OCI-LY7 (cell line): ENCODE measurements around the gene CCDC141. TPM values are rescaled to one million over a fixed set of nuclear protein-coding genes. Genes with fewer than 3 reads are reported as not detected.

Experiments
- BruUV-seq: library from RNA; stranded (reverse); fragments of 400-500 nt; replicated peaks from 2 replicates; lab custom pipeline; 2021; lab: Mats Ljungman, UMichigan
- CTCF ChIA-PET: fragments of 300-600 bp; sonication (Branson Sonifier 250); formaldehyde crosslinking; loops from one replicate; lab custom pipeline; 2022; ENCODE audit warnings: antibody characterized with exemption; ENCODE audit not compliant: unreplicated experiment; lab: Charles Lee
- POLR2A ChIA-PET: fragments of 300-600 bp; sonication (Branson Sonifier 250); formaldehyde crosslinking; loops from one replicate; lab custom pipeline; 2022; ENCODE audit warnings: antibody characterized with exemption; lab: Charles Lee
- DNase-seq: peaks from one replicate; pipeline ENCODE4 v3.0.0-alpha.2; 2015; ENCODE audit warnings: low spot score
- H2AFZ ChIP-seq: fragments of 200-600 bp; sonication (generic), shearing (Covaris generic); 2 replicates; pipeline ENCODE4 v1.6.1; 2014; ENCODE audit warnings: mild to moderate bottlenecking, antibody characterized with exemption, low read length, moderate library complexity
- H3K27ac ChIP-seq: fragments of 200-600 bp; sonication (generic); 2 replicates; pipeline ENCODE4 v1.5.1; 2014; ENCODE audit warnings: mixed run types, low read depth, mild to moderate bottlenecking, moderate library complexity, low read length, inconsistent platforms; ENCODE audit not compliant: poor library complexity, severe bottlenecking
- H3K36me3 ChIP-seq: fragments of 200-600 bp; sonication (generic); 2 replicates; pipeline ENCODE4 v1.6.1; 2014; ENCODE audit warnings: mild to moderate bottlenecking, antibody characterized with exemption, low read length, moderate library complexity, mixed read lengths; ENCODE audit not compliant: insufficient read depth
- H3K4me1 ChIP-seq: fragments of 200-600 bp; sonication (generic); 2 replicates; pipeline ENCODE4 v1.5.1; 2014; ENCODE audit warnings: mild to moderate bottlenecking, low read length; ENCODE audit not compliant: insufficient read depth, poor library complexity, severe bottlenecking
- H3K4me2 ChIP-seq: fragments of 200-600 bp; sonication (generic); 2 replicates; pipeline ENCODE4 v1.6.1; 2014; ENCODE audit warnings: mild to moderate bottlenecking, low read length
- H3K4me3 ChIP-seq: fragments of 200-600 bp; sonication (generic); 2 replicates; pipeline ENCODE4 v1.5.1; 2014; ENCODE audit warnings: mild to moderate bottlenecking, low read depth, low read length; ENCODE audit not compliant: poor library complexity, severe bottlenecking
- H3K79me2 ChIP-seq: fragments of 200-600 bp; sonication (generic); 2 replicates; pipeline ENCODE4 v1.6.1; 2016; ENCODE audit warnings: low read depth, mild to moderate bottlenecking, low read length, moderate library complexity, mixed read lengths; ENCODE audit not compliant: insufficient read depth
- H3K9me2 ChIP-seq: fragments of 200-600 bp; sonication (generic); 2 replicates; pipeline ENCODE4 v1.6.1; 2016; ENCODE audit warnings: mild to moderate bottlenecking, low read length, mixed read lengths; ENCODE audit not compliant: insufficient read depth
- H3K9me3 ChIP-seq: fragments of 200-600 bp; sonication (generic); 2 replicates; pipeline ENCODE4 v1.6.1; 2014; ENCODE audit warnings: mild to moderate bottlenecking, mixed run types, low read length, mixed read lengths
- H4K20me1 ChIP-seq: fragments of 200-600 bp; sonication (generic); 2 replicates; pipeline ENCODE4 v1.6.1; 2014; ENCODE audit warnings: mild to moderate bottlenecking, antibody characterized with exemption, low read length, moderate library complexity, mixed read lengths; ENCODE audit not compliant: insufficient read depth
- CTCF ChIP-seq: fragments of 200-600 bp; sonication (generic); conservative IDR thresholded peaks from 2 replicates; pipeline ENCODE4 v1.5.1; 2014; ENCODE audit warnings: mild to moderate bottlenecking, antibody characterized with exemption, low read length, moderate library complexity, mixed read lengths
- EZH2phosphoT487 ChIP-seq: fragments of 200-600 bp; sonication (generic); IDR thresholded peaks from 2 replicates; pipeline ENCODE4 v1.6.1; 2018; ENCODE audit warnings: low read depth, borderline replicate concordance, mild to moderate bottlenecking, mixed run types, antibody characterized with exemption, low read length, moderate library complexity, mixed read lengths
- intact Hi-C: fragments of 100-400 bp; cut with micrococcal nuclease; formaldehyde crosslinking; loops from one replicate; pipeline ENCODE4 v1.10.0; 2022; ENCODE audit not compliant: unreplicated experiment
- total RNA-seq, 2 experiments: library from RNA; depleted of rRNA in 1 of 2; stranded (reverse); fragments of >200 nt in 1 of 2; shearing (Covaris generic) in 1 of 2; gene quantifications; 2 replicates each; pipeline ENCODE4 v1.2.3, GENCODE V29; 2014 to 2022

CCDC141 gene
- total RNA-seq, 2 experiments from 2014 or later = 0.32 TPM; not detected in 1

GRCh38 chr2:178865999-178866398 lies 183.9 kb downstream of the CCDC141 start:
- H3K4me1 ChIP-seq = no peaks in the 10 kb centered on the region
- ChIA-PET CTCF (no interaction called here), POLR2A (no interaction called here)
- no peaks in the 10 kb centered on the region for H3K9me3 ChIP-seq
- H3K9me2 ChIP-seq = no peaks in the 10 kb centered on the region
- H3K79me2 ChIP-seq = no peaks in the 10 kb centered on the region
- DNase-seq = no peak
- no peak overlapping the region for H3K4me3 ChIP-seq
- intact Hi-C loops = no loop called here
- H3K27ac ChIP-seq = no peak overlapping the region
- TF ChIP-seq CTCF = no peak
- no peaks in the 10 kb centered on the region for H3K36me3 ChIP-seq
- no TSS peak for BruUV-seq
- H4K20me1 ChIP-seq = no peaks in the 10 kb centered on the region
- H3K4me2 ChIP-seq = no peak overlapping the region
- no peak overlapping the region for H2AFZ ChIP-seq

GRCh38 chr2:178865146-178865936 lies 184.6 kb downstream of the CCDC141 start:
- H3K79me2 ChIP-seq = no peaks in the 10 kb centered on the region
- intact Hi-C loops = no loop called here
- BruUV-seq = no TSS peak
- no peaks in the 10 kb centered on the region for H3K4me1 ChIP-seq
- H4K20me1 ChIP-seq = no peaks in the 10 kb centered on the region
- TF ChIP-seq CTCF = no peak
- no peak for TF ChIP-seq EZH2phosphoT487
- ChIA-PET POLR2A (no interaction called here), CTCF (no interaction called here)
- H3K4me2 ChIP-seq = no peak overlapping the region
- H3K36me3 ChIP-seq = no peaks in the 10 kb centered on the region
- no peaks in the 10 kb centered on the region for H3K9me3 ChIP-seq
- H2AFZ ChIP-seq = no peak overlapping the region
- H3K4me3 ChIP-seq = no peak overlapping the region
- no peak overlapping the region for H3K27ac ChIP-seq
- no peaks in the 10 kb centered on the region for H3K9me2 ChIP-seq
- DNase-seq = no peak

GRCh38 chr2:178863856-178864620 lies 185.9 kb downstream of the CCDC141 start:
- ChIA-PET POLR2A (no interaction called here), CTCF (no interaction called here)
- no TSS peak for BruUV-seq
- intact Hi-C loops = no loop called here
- H3K4me1 ChIP-seq = no peaks in the 10 kb centered on the region
- no peaks in the 10 kb centered on the region for H3K36me3 ChIP-seq
- H3K27ac ChIP-seq = no peak overlapping the region
- H3K9me2 ChIP-seq = no peaks in the 10 kb centered on the region
- no peak for DNase-seq
- no peaks in the 10 kb centered on the region for H3K9me3 ChIP-seq
- H4K20me1 ChIP-seq = no peaks in the 10 kb centered on the region
- H3K79me2 ChIP-seq = no peaks in the 10 kb centered on the region
- H2AFZ ChIP-seq = no peak overlapping the region
- no peak overlapping the region for H3K4me2 ChIP-seq
- TF ChIP-seq EZH2phosphoT487 (no peak), CTCF (no peak)
- H3K4me3 ChIP-seq = no peak overlapping the region
